GM12878 (cell line): ENCODE measurements around the gene RXFP4. TPM values are rescaled to one million over a fixed set of nuclear protein-coding genes. Genes with fewer than 3 reads are reported as not detected.

Source experiments
- ATF7 ChIP-seq: fragments of 450-650 bp; IDR thresholded peaks from 2 replicates; pipeline ENCODE4 v1.6.1; 2016; ENCODE audit warnings: low read depth, mild to moderate bottlenecking
- BCL3 ChIP-seq: IDR thresholded peaks from 2 replicates; pipeline ENCODE4 v1.6.1; 2011; ENCODE audit warnings: borderline replicate concordance, low read depth, mild to moderate bottlenecking, moderate library complexity, low read length; ENCODE audit not compliant: insufficient read depth, poor library complexity, severe bottlenecking
- BHLHE40 ChIP-seq, 2 experiments: fragments of 450-650 bp in 1 of 2; IDR thresholded peaks; 2 replicates each; pipeline ENCODE4 v1.6.1; 2011 to 2017; ENCODE audit warnings: low read depth in 2 of 2, borderline replicate concordance in 1 of 2, improper control_type of control experiment in 1 of 2, low read length in 1 of 2, mild to moderate bottlenecking in 1 of 2
- BMI1 ChIP-seq: fragments of 450-650 bp; IDR thresholded peaks from 2 replicates; pipeline ENCODE4 v1.6.1; 2016; ENCODE audit warnings: mild to moderate bottlenecking, moderate library complexity, borderline replicate concordance
- CHD1 ChIP-seq: IDR thresholded peaks from 2 replicates; pipeline ENCODE4 v1.6.1; 2012; ENCODE audit warnings: low read depth, low read length, improper control_type of control experiment
- DPF2 ChIP-seq: fragments of 450-650 bp; IDR thresholded peaks from 2 replicates; pipeline ENCODE4 v1.6.1; 2017; ENCODE audit warnings: mild to moderate bottlenecking
- HDAC2 ChIP-seq: fragments of 200-600 bp; sonication (generic); IDR thresholded peaks from 2 replicates; pipeline ENCODE4 v1.6.1; 2017
- LARP7 ChIP-seq: fragments of 450-650 bp; IDR thresholded peaks from 2 replicates; pipeline ENCODE4 v1.6.1; 2017; ENCODE audit warnings: mild to moderate bottlenecking
- MAX ChIP-seq: IDR thresholded peaks from 2 replicates; pipeline ENCODE4 v1.6.1; 2012; ENCODE audit warnings: low read depth, low read length, improper control_type of control experiment
- MYB ChIP-seq: fragments of 150-350 bp; IDR thresholded peaks from 2 replicates; pipeline ENCODE4 v1.6.1; 2014; ENCODE audit warnings: mild to moderate bottlenecking, low read depth, low read length, borderline replicate concordance
- NFXL1 ChIP-seq: fragments of 450-650 bp; IDR thresholded peaks from 2 replicates; pipeline ENCODE4 v1.6.1; 2017; ENCODE audit warnings: antibody characterized with exemption, mild to moderate bottlenecking, borderline replicate concordance
- NFYA ChIP-seq: IDR thresholded peaks from 2 replicates; pipeline ENCODE4 v1.6.1; 2011; ENCODE audit warnings: low read depth, mild to moderate bottlenecking, low read length, improper control_type of control experiment, borderline replicate concordance
- NKRF ChIP-seq: fragments of 450-650 bp; conservative IDR thresholded peaks from 2 replicates; pipeline ENCODE4 v1.6.1; 2017; ENCODE audit warnings: mild to moderate bottlenecking, moderate library complexity
- NRF1 ChIP-seq: conservative IDR thresholded peaks from 2 replicates; pipeline ENCODE4 v1.6.1; 2011; ENCODE audit warnings: mild to moderate bottlenecking, low read depth, low read length, improper control_type of control experiment
- POLR2AphosphoS5 ChIP-seq: IDR thresholded peaks from 2 replicates; pipeline ENCODE4 v1.6.1; 2011; ENCODE audit warnings: mild to moderate bottlenecking, low read length, inconsistent platforms
- PRDM15 ChIP-seq: fragments of 450-650 bp; formaldehyde crosslinking; IDR thresholded peaks from 2 replicates; pipeline ENCODE4 v1.4.0; 2020; ENCODE audit warnings: mild to moderate bottlenecking, moderate library complexity
- RELA ChIP-seq: fragments of 450-650 bp; IDR thresholded peaks from 2 replicates; pipeline ENCODE4 v1.8.0; 2014; ENCODE audit warnings: borderline replicate concordance; ENCODE audit not compliant: partially characterized antibody
- RELB ChIP-seq: fragments of 450-650 bp; IDR thresholded peaks from 2 replicates; pipeline ENCODE4 v1.6.1; 2017; ENCODE audit warnings: low read depth, mild to moderate bottlenecking, moderate library complexity
- USF1 ChIP-seq: IDR thresholded peaks from 2 replicates; pipeline ENCODE4 v1.6.1; 2011; ENCODE audit warnings: borderline replicate concordance, low read depth, mild to moderate bottlenecking, moderate library complexity, mixed read lengths, low read length; ENCODE audit not compliant: insufficient read depth; ENCODE audit errors: extremely low read length
- ZBED1 ChIP-seq: IDR thresholded peaks from 2 replicates; pipeline ENCODE4 v1.6.1; 2016; ENCODE audit warnings: borderline replicate concordance
- polyA plus RNA-seq, 11 experiments: library from polyadenylated mRNA; depleted of rRNA in 4 of 11; unstranded in 6 of 11; stranded (reverse) in 5 of 11; fragments of >200 nt; fragmentation: Nextera tagmentation in 4 of 11; fragmentation: Illumina TruSeq in 1 of 11; extraction: Ambion mirVana in 4 of 11; extraction: Trizol in 1 of 11; gene quantifications; 1 replicate in 1 of 11; 2 replicates in 10 of 11; pipeline versions ENCODE4 v1.2.1 to v1.2.3, GENCODE V29; 2011 to 2016; ENCODE audit warnings: inconsistent platforms in 2 of 11, missing spikeins in 2 of 11, low read depth in 1 of 11
- total RNA-seq, 4 experiments: library from RNA; depleted of rRNA in 3 of 4; stranded (reverse); fragments of >200 nt in 3 of 4; fragmentation: Illumina TruSeq in 1 of 4; extraction: Trizol in 1 of 4; gene quantifications; 2 replicates each; pipeline versions ENCODE4 v1.2.1 to v1.2.3, GENCODE V29; 2013 to 2021

The RXFP4 gene
- total and polyA plus RNA-seq, 10 of the 15 experiments (the other 5 are each of a cell fraction or from before 2014, with no cell fraction given): 0.10 to 0.40 (median 0.39) TPM; not detected in 7

GRCh38 chr1:155978325-155978972 is 37.0 kb downstream of the RXFP4 start, which contains the start of gene ARHGEF2 (continued):
- no peak for TF ChIP-seq NRF1
- TF ChIP-seq PRDM15 (CRISPR knock-in tag): no peak
- TF ChIP-seq BHLHE40 (IDR thresholded peaks at IDR 0.05; ENCODE audit: borderline replicate concordance in 1 of 2, low read depth in 2 of 2, low read length in 1 of 2): peak; percentile 90 to 94
- no peak for TF ChIP-seq MYB
- no peak for TF ChIP-seq RELA
- TF ChIP-seq DPF2: peak; percentile 70
- peak; percentile 55; the same call in 1 of the 2 replicates for TF ChIP-seq NKRF
- TF ChIP-seq NFXL1: no peak
- no peak; the same call in 1 of the 2 replicates for TF ChIP-seq ZBED1
- TF ChIP-seq RELB: 0 out of 2 replicates have a peak, but pooled peaks have one; percentile 44
- TF ChIP-seq BCL3: peak; percentile 13
- TF ChIP-seq LARP7: no peak
- TF ChIP-seq POLR2AphosphoS5: peak; percentile 74
- TF ChIP-seq USF1: no peak
- TF ChIP-seq NFYA: no peak
- TF ChIP-seq MAX: peak; percentile 42; the same call in 1 of the 2 replicates
- peak; percentile 37; the same call in 1 of the 2 replicates for TF ChIP-seq CHD1
- TF ChIP-seq HDAC2: no peak
- TF ChIP-seq BMI1: no peak
- TF ChIP-seq ATF7: no peak
